Bronchial epithelial cell (primary cell): ENCODE results near the gene UBAP1. TPM values are rescaled to one million over a fixed set of nuclear protein-coding genes. Genes with fewer than 3 reads are reported as not detected.

Experiments
- DNase-seq: peaks from one replicate; pipeline ENCODE4 v3.0.0-alpha.2; 2010; ENCODE audit warnings: low read depth
- FAIRE-seq: peaks from 2 replicates; lab custom pipeline; 2011; peaks lifted over from hg19 to GRCh38; lab: Jason Lieb, UNC
- H3K27me3 ChIP-seq: 2 replicates; pipeline ENCODE4 v1.5.1; 2011; ENCODE audit warnings: low read length; ENCODE audit not compliant: control insufficient read depth, insufficient read depth
- H3K36me3 ChIP-seq: 2 replicates; pipeline ENCODE4 v1.5.1; 2011; ENCODE audit warnings: low read length; ENCODE audit not compliant: control insufficient read depth, insufficient read depth
- H3K4me3 ChIP-seq: 2 replicates; pipeline ENCODE4 v1.5.1; 2011; ENCODE audit warnings: mild to moderate bottlenecking, low read depth, low read length, control low read depth
- CTCF ChIP-seq: IDR thresholded peaks from 2 replicates; pipeline ENCODE4 v1.5.1; 2011; ENCODE audit warnings: mild to moderate bottlenecking, moderate library complexity, low read length, control low read depth, inconsistent platforms; ENCODE audit not compliant: insufficient read depth, severe bottlenecking
- total RNA-seq: library from RNA; depleted of rRNA; stranded (reverse); fragments of >200 nt; gene quantifications from 2 replicates; pipeline ENCODE4 v1.2.1, GENCODE V29; 2014

UBAP1 gene
- total RNA-seq, 1 donor from 2014 or later: 37.6 TPM

GRCh38 chr9:34252670-34253459 is 74.0 kb downstream of the UBAP1 start:
- FAIRE-seq (no peak), DNase-seq (peak; percentile 50)
- Histone ChIP-seq H3K36me3 (peaks cover 15% of the 10 kb centered on the region), H3K4me3 (no peak overlapping the region), H3K27me3 (no peaks in the 10 kb centered on the region)
- peak; percentile 90 for TF ChIP-seq CTCF

GRCh38 chr9:34253460-34253837 is 74.6 kb downstream of the UBAP1 start:
- no peaks in the 10 kb centered on the region for H3K27me3 ChIP-seq
- DNase-seq: no peak
- TF ChIP-seq CTCF: peak; percentile 39
- H3K4me3 ChIP-seq: no peak overlapping the region
- H3K36me3 ChIP-seq: peaks cover 15% of the 10 kb centered on the region
- no peak for FAIRE-seq

GRCh38 chr9:34254141-34254913 is 75.5 kb downstream of the UBAP1 start:
- TF ChIP-seq CTCF: no peak
- peak; percentile 94 for FAIRE-seq
- peaks cover 13% of the 10 kb centered on the region for H3K36me3 ChIP-seq

GRCh38 chr9:34254966-34255825 is 76.4 kb downstream of the UBAP1 start:
- TF ChIP-seq CTCF: no peak
- no peaks in the 10 kb centered on the region for H3K27me3 ChIP-seq
- no peak for DNase-seq
- no peak overlapping the region for H3K4me3 ChIP-seq
- FAIRE-seq: peak; percentile 75
- peaks cover 9% of the 10 kb centered on the region for H3K36me3 ChIP-seq

More at GRCh38 chr9:34254141-34254913, 75.5 kb downstream of the UBAP1 start:
- no peak overlapping the region for H3K4me3 ChIP-seq
- no peaks in the 10 kb centered on the region for H3K27me3 ChIP-seq
- DNase-seq: peak; percentile 97

GRCh38 chr9:34256104-34256503 is 77.3 kb downstream of the UBAP1 start:
- peak; percentile 35 for TF ChIP-seq CTCF
- H3K36me3 ChIP-seq: peaks cover 7% of the 10 kb centered on the region

More at GRCh38 chr9:34256104-34256503, 77.3 kb downstream of the UBAP1 start:
- DNase-seq (no peak), FAIRE-seq (no peak)
- Histone ChIP-seq H3K27me3 (no peaks in the 10 kb centered on the region), H3K4me3 (no peak overlapping the region)
